ENCODE data around the gene RBP7.

DNA sequence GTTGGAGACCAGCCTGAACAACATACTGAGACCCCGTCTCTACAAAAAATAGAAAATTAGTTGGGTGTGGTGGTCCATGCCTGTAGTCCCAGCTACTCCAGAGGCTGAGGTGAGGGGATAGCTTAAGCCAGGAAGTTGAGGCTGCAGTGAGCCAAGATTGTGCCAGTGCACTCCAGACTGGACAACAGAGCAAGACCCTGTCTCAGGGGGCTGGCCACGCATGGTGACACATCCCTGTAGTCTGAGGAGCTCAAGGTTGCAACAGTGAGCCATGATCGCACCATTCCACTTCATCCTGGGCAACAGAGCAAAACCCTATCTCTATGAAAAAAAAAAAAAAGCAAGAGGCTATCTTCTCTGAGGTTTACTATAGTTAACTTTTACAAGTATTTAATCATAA lies 23.1 kb downstream of the RBP7 start:
- no peak for TF ChIP-seq POLR2A (IDR thresholded peaks at IDR 0.05)
- TF ChIP-seq, protein P1, sequence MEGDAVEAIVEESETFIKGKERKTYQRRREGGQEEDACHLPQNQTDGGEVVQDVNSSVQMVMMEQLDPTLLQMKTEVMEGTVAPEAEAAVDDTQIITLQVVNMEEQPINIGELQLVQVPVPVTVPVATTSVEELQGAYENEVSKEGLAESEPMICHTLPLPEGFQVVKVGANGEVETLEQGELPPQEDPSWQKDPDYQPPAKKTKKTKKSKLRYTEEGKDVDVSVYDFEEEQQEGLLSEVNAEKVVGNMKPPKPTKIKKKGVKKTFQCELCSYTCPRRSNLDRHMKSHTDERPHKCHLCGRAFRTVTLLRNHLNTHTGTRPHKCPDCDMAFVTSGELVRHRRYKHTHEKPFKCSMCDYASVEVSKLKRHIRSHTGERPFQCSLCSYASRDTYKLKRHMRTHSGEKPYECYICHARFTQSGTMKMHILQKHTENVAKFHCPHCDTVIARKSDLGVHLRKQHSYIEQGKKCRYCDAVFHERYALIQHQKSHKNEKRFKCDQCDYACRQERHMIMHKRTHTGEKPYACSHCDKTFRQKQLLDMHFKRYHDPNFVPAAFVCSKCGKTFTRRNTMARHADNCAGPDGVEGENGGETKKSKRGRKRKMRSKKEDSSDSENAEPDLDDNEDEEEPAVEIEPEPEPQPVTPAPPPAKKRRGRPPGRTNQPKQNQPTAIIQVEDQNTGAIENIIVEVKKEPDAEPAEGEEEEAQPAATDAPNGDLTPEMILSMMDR (IDR thresholded peaks at IDR 0.05), result no peak

All from uterus (tissue), 2 donors.